ENCODE measurements around the gene ADAMTS2.

Gene ADAMTS2

DNA sequence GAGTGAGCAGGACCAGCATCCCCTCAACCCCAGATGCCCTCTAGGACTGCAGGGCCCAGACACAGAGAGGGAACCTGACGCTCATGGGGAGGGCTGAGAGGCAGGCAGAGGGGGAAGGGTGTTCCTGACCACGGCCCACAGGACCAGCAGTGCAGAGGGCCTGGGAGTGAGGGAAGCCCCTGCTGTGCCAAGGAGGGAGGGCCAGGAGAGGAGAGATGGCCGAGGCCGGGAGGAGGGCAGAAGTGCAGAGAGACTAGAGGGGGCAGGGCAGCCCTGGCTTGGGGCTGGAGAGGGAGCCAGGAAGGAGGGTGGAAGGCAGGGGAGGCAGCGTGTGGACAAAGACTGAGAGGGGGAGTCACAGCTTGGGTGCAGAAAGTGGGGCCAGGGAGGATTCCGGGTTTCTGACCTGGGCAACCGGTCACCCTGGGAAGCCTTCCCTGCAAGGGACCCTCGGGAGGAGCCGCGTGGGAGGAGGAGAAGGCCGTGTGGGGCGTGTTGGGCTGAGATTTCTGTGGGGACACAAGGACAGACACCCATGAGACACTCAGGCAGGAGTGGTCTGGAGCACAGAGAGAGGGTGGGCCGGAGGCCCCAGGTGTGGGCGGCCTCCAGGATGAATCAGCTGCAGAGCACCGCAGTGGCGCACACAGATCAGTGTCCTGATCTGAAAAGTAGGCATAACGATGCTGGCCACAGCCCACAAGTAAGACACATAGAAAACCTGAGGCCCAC, 117.5 kb downstream of the ADAMTS2 start:
- TF ChIP-seq, protein P1, sequence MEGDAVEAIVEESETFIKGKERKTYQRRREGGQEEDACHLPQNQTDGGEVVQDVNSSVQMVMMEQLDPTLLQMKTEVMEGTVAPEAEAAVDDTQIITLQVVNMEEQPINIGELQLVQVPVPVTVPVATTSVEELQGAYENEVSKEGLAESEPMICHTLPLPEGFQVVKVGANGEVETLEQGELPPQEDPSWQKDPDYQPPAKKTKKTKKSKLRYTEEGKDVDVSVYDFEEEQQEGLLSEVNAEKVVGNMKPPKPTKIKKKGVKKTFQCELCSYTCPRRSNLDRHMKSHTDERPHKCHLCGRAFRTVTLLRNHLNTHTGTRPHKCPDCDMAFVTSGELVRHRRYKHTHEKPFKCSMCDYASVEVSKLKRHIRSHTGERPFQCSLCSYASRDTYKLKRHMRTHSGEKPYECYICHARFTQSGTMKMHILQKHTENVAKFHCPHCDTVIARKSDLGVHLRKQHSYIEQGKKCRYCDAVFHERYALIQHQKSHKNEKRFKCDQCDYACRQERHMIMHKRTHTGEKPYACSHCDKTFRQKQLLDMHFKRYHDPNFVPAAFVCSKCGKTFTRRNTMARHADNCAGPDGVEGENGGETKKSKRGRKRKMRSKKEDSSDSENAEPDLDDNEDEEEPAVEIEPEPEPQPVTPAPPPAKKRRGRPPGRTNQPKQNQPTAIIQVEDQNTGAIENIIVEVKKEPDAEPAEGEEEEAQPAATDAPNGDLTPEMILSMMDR (IDR thresholded peaks at IDR 0.05; ENCODE audit: poor library complexity, severe bottlenecking), result no peak
- H3K4me1 ChIP-seq (ENCODE audit: insufficient read depth, poor library complexity, severe bottlenecking), result no peaks in the 10 kb centered on the region
- ATAC-seq (ENCODE audit: low read depth) (no peak; the same call in 2 of the 3 replicates), DNase-seq (ENCODE audit: low spot score) (peak; percentile 52)
- H3K4me3 ChIP-seq (ENCODE audit: severe bottlenecking), result no peak overlapping the region
- no peaks in the 10 kb centered on the region for H3K36me3 ChIP-seq (ENCODE audit: low read depth)
- H3K27me3 ChIP-seq (ENCODE audit: insufficient read depth, poor library complexity, severe bottlenecking), result no peaks in the 10 kb centered on the region
- peaks cover 3% of the 10 kb centered on the region for H3K9me3 ChIP-seq (ENCODE audit: severe bottlenecking)
- no peak overlapping the region for H3K27ac ChIP-seq (ENCODE audit: poor library complexity, severe bottlenecking)

- TF ChIP-seq, protein P1 (IDR thresholded peaks at IDR 0.05; ENCODE audit: poor library complexity, severe bottlenecking), result no peak
- peaks cover 3% of the 10 kb centered on the region for H3K9me3 ChIP-seq (ENCODE audit: severe bottlenecking)
- DNase-seq (ENCODE audit: low spot score) (peak; percentile 42), ATAC-seq (ENCODE audit: low read depth) (no peak)
- H3K27me3 ChIP-seq (ENCODE audit: insufficient read depth, poor library complexity, severe bottlenecking), result no peaks in the 10 kb centered on the region
- no peaks in the 10 kb centered on the region for H3K4me1 ChIP-seq (ENCODE audit: insufficient read depth, poor library complexity, severe bottlenecking)
- no peak overlapping the region for H3K27ac ChIP-seq (ENCODE audit: poor library complexity, severe bottlenecking)
- H3K4me3 ChIP-seq (ENCODE audit: severe bottlenecking), result no peak overlapping the region
- no peaks in the 10 kb centered on the region for H3K36me3 ChIP-seq (ENCODE audit: low read depth)
Observed at GRCh38 chr5:179227229-179227579, 118.1 kb downstream of the ADAMTS2 start.

GRCh38 chr5:179226696-179227095, 118.6 kb downstream of the ADAMTS2 start:
- Histone ChIP-seq H3K9me3 (ENCODE audit: severe bottlenecking) (peaks cover 7% of the 10 kb centered on the region), H3K27ac (ENCODE audit: poor library complexity, severe bottlenecking) (no peak overlapping the region), H3K36me3 (ENCODE audit: low read depth) (no peaks in the 10 kb centered on the region), H3K4me1 (ENCODE audit: insufficient read depth, poor library complexity, severe bottlenecking) (no peaks in the 10 kb centered on the region), H3K27me3 (ENCODE audit: insufficient read depth, poor library complexity, severe bottlenecking) (no peaks in the 10 kb centered on the region), H3K4me3 (ENCODE audit: severe bottlenecking) (no peak overlapping the region)
- ATAC-seq (ENCODE audit: low read depth), result no peak
- TF ChIP-seq, protein P1 (IDR thresholded peaks at IDR 0.05; ENCODE audit: poor library complexity, severe bottlenecking), result no peak
- no peak for DNase-seq (ENCODE audit: low spot score)

- no peak overlapping the region for H3K4me3 ChIP-seq (ENCODE audit: severe bottlenecking)
- no peaks in the 10 kb centered on the region for H3K4me1 ChIP-seq (ENCODE audit: insufficient read depth, poor library complexity, severe bottlenecking)
- H3K36me3 ChIP-seq (ENCODE audit: low read depth), result no peaks in the 10 kb centered on the region
- ATAC-seq (ENCODE audit: low read depth) (no peak), DNase-seq (ENCODE audit: low spot score) (peak; percentile 48)
- H3K9me3 ChIP-seq (ENCODE audit: severe bottlenecking), result peaks cover 9% of the 10 kb centered on the region
- no peaks in the 10 kb centered on the region for H3K27me3 ChIP-seq (ENCODE audit: insufficient read depth, poor library complexity, severe bottlenecking)
- H3K27ac ChIP-seq (ENCODE audit: poor library complexity, severe bottlenecking), result no peak overlapping the region
- TF ChIP-seq, protein P1 (IDR thresholded peaks at IDR 0.05; ENCODE audit: poor library complexity, severe bottlenecking), result no peak
Observed at GRCh38 chr5:179225387-179225786, 119.9 kb downstream of the ADAMTS2 start.

DNA sequence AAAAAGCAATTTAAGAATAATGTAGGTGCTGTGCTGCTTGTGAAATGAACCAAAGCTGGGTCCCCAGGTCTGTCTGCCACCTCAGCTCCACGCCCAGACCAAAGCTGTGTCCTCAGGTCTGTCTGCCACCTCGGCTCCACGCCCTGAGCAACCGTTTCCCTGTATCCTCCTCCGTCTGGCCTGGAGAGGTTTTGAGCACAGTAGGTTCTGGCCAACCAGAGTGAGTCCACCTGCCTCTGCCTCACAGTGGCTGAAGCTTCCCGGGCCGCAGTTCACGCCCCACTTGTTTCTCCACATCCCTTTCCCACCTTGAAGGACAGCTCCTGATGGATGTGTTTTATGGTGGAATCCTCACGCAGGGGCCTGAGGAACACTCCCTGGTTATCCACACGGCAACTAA, 120.5 kb downstream of the ADAMTS2 start:
- TF ChIP-seq, protein P1 (IDR thresholded peaks at IDR 0.05; ENCODE audit: poor library complexity, severe bottlenecking), result no peak
- no peak overlapping the region for H3K4me3 ChIP-seq (ENCODE audit: severe bottlenecking)
- H3K27me3 ChIP-seq (ENCODE audit: insufficient read depth, poor library complexity, severe bottlenecking), result no peaks in the 10 kb centered on the region
- DNase-seq (ENCODE audit: low spot score) (peak; percentile 45), ATAC-seq (ENCODE audit: low read depth) (no peak)
- no peak overlapping the region for H3K27ac ChIP-seq (ENCODE audit: poor library complexity, severe bottlenecking)
- H3K36me3 ChIP-seq (ENCODE audit: low read depth), result no peaks in the 10 kb centered on the region
- H3K4me1 ChIP-seq (ENCODE audit: insufficient read depth, poor library complexity, severe bottlenecking), result no peaks in the 10 kb centered on the region
- peaks cover 9% of the 10 kb centered on the region for H3K9me3 ChIP-seq (ENCODE audit: severe bottlenecking)

All from RWPE2 (cell line).